ENCODE results near the gene NWD2.

NWD2 gene

GRCh38 chr4:37465296-37465695 is 220.8 kb downstream of the NWD2 start:
- DNase-seq (ENCODE audit: low spot score) = no peak

GRCh38 chr4:37465845-37466244 is 221.3 kb downstream of the NWD2 start:
- DNase-seq (ENCODE audit: low spot score) = no peak

- DNase-seq (ENCODE audit: low spot score) = no peak
Measured at GRCh38 chr4:37467223-37467622, 222.7 kb downstream of the NWD2 start.

- DNase-seq (ENCODE audit: low spot score) = no peak
Measured at GRCh38 chr4:37467824-37468223, 223.3 kb downstream of the NWD2 start.

- DNase-seq (ENCODE audit: low spot score) = no peak
Measured at GRCh38 chr4:37469286-37469685, 224.7 kb downstream of the NWD2 start.

- no peak for DNase-seq (ENCODE audit: low spot score)
Measured at GRCh38 chr4:37470245-37470644, 225.7 kb downstream of the NWD2 start.

- DNase-seq (ENCODE audit: low spot score) = no peak
Measured at GRCh38 chr4:37471093-37471492, 226.6 kb downstream of the NWD2 start.

- DNase-seq (ENCODE audit: low spot score) = no peak
Measured at GRCh38 chr4:37471971-37472370, 227.4 kb downstream of the NWD2 start.

- DNase-seq (ENCODE audit: low spot score) = no peak
Measured at GRCh38 chr4:37473807-37474206, 229.3 kb downstream of the NWD2 start.

GRCh38 chr4:37475087-37475486 is 230.5 kb downstream of the NWD2 start:
- DNase-seq (ENCODE audit: low spot score) = no peak

GRCh38 chr4:37475776-37476175 is 231.2 kb downstream of the NWD2 start:
- DNase-seq (ENCODE audit: low spot score) = no peak

- DNase-seq (ENCODE audit: low spot score) = no peak
Measured at GRCh38 chr4:37476256-37476655, 231.7 kb downstream of the NWD2 start.

- no peak for DNase-seq (ENCODE audit: low spot score)
Measured at GRCh38 chr4:37476691-37477090, 232.1 kb downstream of the NWD2 start.

- DNase-seq (ENCODE audit: low spot score) = no peak
Measured at GRCh38 chr4:37477126-37477525, 232.6 kb downstream of the NWD2 start.

- no peak for DNase-seq (ENCODE audit: low spot score)
Measured at GRCh38 chr4:37478151-37478550, 233.6 kb downstream of the NWD2 start.

GRCh38 chr4:37480509-37480908 is 236.0 kb downstream of the NWD2 start:
- no peak for DNase-seq (ENCODE audit: low spot score)

GRCh38 chr4:37481547-37482122 is 237.1 kb downstream of the NWD2 start:
- DNase-seq (ENCODE audit: low spot score) = no peak

GRCh38 chr4:37482236-37482913 is 237.8 kb downstream of the NWD2 start:
- no peak for DNase-seq (ENCODE audit: low spot score)

- no peak for DNase-seq (ENCODE audit: low spot score)
Measured at GRCh38 chr4:37483610-37484009, 239.1 kb downstream of the NWD2 start.

- no peak for DNase-seq (ENCODE audit: low spot score)
Measured at GRCh38 chr4:37486166-37486565, 241.6 kb downstream of the NWD2 start.

GRCh38 chr4:37487668-37488067 is 243.1 kb downstream of the NWD2 start:
- DNase-seq (ENCODE audit: low spot score) = no peak

GRCh38 chr4:37489697-37490096 is 245.2 kb downstream of the NWD2 start:
- no peak for DNase-seq (ENCODE audit: low spot score)

- no peak for DNase-seq (ENCODE audit: low spot score)
Measured at GRCh38 chr4:37490391-37491347, 246.1 kb downstream of the NWD2 start.
